ENCODE results near the gene ANKLE2.

DNA sequence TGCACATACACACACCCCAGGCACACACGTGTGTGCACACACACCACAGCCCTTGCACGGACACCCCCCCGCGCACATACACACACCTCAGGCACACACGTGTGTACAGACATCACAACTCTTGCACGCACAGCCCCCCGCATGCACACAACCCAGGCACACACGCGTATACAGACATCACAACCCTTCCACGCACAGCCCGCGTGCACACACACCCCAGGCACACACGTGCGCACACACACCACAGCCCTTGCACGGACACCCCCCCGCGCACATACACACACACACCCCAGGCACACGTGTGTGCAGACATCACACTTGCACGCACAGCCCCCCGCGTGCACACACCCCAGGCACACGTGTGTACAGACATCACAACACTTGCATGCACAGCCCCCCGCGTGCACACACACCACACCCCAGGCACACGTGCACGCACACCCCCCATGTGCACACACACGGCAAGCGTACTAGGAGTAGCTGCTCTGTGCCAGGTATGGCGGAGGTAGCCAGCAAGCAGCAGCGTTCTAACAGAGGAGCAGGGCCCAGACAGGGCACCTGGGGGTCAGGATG, 18.2 kb upstream of the ANKLE2 start:
- TF ChIP-seq, protein P1, sequence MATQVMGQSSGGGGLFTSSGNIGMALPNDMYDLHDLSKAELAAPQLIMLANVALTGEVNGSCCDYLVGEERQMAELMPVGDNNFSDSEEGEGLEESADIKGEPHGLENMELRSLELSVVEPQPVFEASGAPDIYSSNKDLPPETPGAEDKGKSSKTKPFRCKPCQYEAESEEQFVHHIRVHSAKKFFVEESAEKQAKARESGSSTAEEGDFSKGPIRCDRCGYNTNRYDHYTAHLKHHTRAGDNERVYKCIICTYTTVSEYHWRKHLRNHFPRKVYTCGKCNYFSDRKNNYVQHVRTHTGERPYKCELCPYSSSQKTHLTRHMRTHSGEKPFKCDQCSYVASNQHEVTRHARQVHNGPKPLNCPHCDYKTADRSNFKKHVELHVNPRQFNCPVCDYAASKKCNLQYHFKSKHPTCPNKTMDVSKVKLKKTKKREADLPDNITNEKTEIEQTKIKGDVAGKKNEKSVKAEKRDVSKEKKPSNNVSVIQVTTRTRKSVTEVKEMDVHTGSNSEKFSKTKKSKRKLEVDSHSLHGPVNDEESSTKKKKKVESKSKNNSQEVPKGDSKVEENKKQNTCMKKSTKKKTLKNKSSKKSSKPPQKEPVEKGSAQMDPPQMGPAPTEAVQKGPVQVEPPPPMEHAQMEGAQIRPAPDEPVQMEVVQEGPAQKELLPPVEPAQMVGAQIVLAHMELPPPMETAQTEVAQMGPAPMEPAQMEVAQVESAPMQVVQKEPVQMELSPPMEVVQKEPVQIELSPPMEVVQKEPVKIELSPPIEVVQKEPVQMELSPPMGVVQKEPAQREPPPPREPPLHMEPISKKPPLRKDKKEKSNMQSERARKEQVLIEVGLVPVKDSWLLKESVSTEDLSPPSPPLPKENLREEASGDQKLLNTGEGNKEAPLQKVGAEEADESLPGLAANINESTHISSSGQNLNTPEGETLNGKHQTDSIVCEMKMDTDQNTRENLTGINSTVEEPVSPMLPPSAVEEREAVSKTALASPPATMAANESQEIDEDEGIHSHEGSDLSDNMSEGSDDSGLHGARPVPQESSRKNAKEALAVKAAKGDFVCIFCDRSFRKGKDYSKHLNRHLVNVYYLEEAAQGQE (IDR thresholded peaks at IDR 0.05; ENCODE audit: insufficient replicate concordance, low read depth) = no peak
- TF ChIP-seq, protein P2, sequence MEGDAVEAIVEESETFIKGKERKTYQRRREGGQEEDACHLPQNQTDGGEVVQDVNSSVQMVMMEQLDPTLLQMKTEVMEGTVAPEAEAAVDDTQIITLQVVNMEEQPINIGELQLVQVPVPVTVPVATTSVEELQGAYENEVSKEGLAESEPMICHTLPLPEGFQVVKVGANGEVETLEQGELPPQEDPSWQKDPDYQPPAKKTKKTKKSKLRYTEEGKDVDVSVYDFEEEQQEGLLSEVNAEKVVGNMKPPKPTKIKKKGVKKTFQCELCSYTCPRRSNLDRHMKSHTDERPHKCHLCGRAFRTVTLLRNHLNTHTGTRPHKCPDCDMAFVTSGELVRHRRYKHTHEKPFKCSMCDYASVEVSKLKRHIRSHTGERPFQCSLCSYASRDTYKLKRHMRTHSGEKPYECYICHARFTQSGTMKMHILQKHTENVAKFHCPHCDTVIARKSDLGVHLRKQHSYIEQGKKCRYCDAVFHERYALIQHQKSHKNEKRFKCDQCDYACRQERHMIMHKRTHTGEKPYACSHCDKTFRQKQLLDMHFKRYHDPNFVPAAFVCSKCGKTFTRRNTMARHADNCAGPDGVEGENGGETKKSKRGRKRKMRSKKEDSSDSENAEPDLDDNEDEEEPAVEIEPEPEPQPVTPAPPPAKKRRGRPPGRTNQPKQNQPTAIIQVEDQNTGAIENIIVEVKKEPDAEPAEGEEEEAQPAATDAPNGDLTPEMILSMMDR (IDR thresholded peaks at IDR 0.05; ENCODE audit: insufficient read depth, low read length) = no peak
- TF ChIP-seq POLR2AphosphoS5 (IDR thresholded peaks at IDR 0.05; ENCODE audit: low read depth) (no peak), GABPA (IDR thresholded peaks at IDR 0.05; ENCODE audit: low read depth) (no peak)
